Activated CD4-positive, alpha-beta T cell treated with anti-CD3 and anti-CD28 coated beads, Interleukin-2, amount 50 U/mL, for 16 hours (primary cell): Measurements from ENCODE around the gene EPHX1.
A peak's percentile ranks its signal among the peaks of the same experiment; 100 is the strongest.
"Not testable (repeated sequence)": the region's sequence is repeated elsewhere in the genome, so short reads cannot be mapped to it uniquely, and the experiment has no call there.

Source experiments
- DNase-seq: peaks from one replicate; pipeline ENCODE4 v3.0.0-alpha.2; 2020

EPHX1 gene

GRCh38 chr1:225777583-225778336, 32.2 kb upstream of the EPHX1 start, which contains the start of gene SRP9:
Gene SRP9 (plus strand): TSS chr1:225777826. CDS start chr1:225777941, 115 bp downstream.
- DNase-seq = peak; percentile 100

- DNase-seq = no peak
Measured at GRCh38 chr1:225778337-225778669, 31.6 kb upstream of the EPHX1 start.

GRCh38 chr1:225779165-225779564, 30.8 kb upstream of the EPHX1 start:
- DNase-seq = not testable (repeated sequence)

GRCh38 chr1:225780134-225780533, 29.8 kb upstream of the EPHX1 start:
- no peak for DNase-seq

GRCh38 chr1:225780630-225781029, 29.3 kb upstream of the EPHX1 start:
- no peak for DNase-seq

GRCh38 chr1:225789142-225789541, 20.8 kb upstream of the EPHX1 start:
- DNase-seq = not testable (repeated sequence)

GRCh38 chr1:225794954-225795353, 15.0 kb upstream of the EPHX1 start:
- no peak for DNase-seq

GRCh38 chr1:225796097-225796496, 13.8 kb upstream of the EPHX1 start:
- not testable (repeated sequence) for DNase-seq

GRCh38 chr1:225801146-225801545, 8.8 kb upstream of the EPHX1 start:
- not testable (repeated sequence) for DNase-seq

- no peak for DNase-seq
Measured at GRCh38 chr1:225806249-225806648, 3.7 kb upstream of the EPHX1 start.

- not testable (repeated sequence) for DNase-seq
Measured at GRCh38 chr1:225806736-225807135, 3.2 kb upstream of the EPHX1 start.

GRCh38 chr1:225808136-225808535, 1.8 kb upstream of the EPHX1 start:
- DNase-seq = no peak

GRCh38 chr1:225810579-225811538, 935 bp downstream of the EPHX1 start:
- DNase-seq = not testable (repeated sequence)

GRCh38 chr1:225811622-225812487, 1.9 kb downstream of the EPHX1 start:
- DNase-seq = no peak

- DNase-seq = no peak
Measured at GRCh38 chr1:225812488-225813213, 2.7 kb downstream of the EPHX1 start.

- no peak for DNase-seq
Measured at GRCh38 chr1:225813214-225813964, 3.5 kb downstream of the EPHX1 start.

GRCh38 chr1:225814381-225814780, 4.5 kb downstream of the EPHX1 start:
- DNase-seq = no peak

GRCh38 chr1:225815090-225815489, 5.2 kb downstream of the EPHX1 start:
- DNase-seq = not testable (repeated sequence)

- no peak for DNase-seq
Measured at GRCh38 chr1:225815526-225816178, 5.7 kb downstream of the EPHX1 start.

- DNase-seq = no peak
Measured at GRCh38 chr1:225816643-225817538, 7.0 kb downstream of the EPHX1 start.
